Islet of Langerhans (tissue), 1 donor: Measurements from ENCODE around the gene KCP.
"Not testable (repeated sequence)": the region's sequence is repeated elsewhere in the genome, so short reads cannot be mapped to it uniquely, and the experiment has no call there.

ENCODE experiments used
- FAIRE-seq: peaks from one replicate; lab custom pipeline; 2011; peaks lifted over from hg19 to GRCh38; lab: Jason Lieb, UNC

The KCP gene

DNA sequence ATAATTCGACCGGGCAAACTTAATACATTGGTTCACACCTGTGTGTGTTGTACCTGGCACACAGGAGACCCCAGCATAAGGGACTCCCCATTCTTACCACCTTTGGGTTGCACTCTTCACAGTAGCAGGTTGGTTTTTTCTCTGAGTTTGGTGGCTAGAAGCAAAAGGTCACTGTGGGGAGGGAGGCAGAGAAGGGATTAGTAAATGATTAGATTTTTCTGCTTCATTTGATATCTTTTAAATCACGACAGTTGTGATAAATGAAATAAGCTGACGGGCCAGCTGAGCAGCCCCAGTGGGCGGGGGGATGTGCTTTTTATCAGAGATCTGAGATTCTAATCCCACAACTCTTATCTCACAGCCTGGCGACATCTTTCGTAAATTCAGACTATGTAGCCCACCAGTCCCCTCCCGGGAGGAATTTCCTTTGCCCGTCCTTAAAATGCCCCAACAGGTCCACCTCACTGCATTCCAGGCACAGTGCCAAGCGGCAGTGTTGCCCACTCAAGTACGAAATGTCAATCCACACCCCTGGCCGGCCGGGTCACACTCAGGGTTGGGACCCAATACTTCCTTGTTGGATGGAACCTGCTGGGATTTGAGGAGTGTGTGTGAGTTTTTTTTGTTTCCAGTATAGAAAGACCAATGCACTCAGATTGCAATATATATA is 10.5 kb upstream of the KCP start:
- no peak for FAIRE-seq

DNA sequence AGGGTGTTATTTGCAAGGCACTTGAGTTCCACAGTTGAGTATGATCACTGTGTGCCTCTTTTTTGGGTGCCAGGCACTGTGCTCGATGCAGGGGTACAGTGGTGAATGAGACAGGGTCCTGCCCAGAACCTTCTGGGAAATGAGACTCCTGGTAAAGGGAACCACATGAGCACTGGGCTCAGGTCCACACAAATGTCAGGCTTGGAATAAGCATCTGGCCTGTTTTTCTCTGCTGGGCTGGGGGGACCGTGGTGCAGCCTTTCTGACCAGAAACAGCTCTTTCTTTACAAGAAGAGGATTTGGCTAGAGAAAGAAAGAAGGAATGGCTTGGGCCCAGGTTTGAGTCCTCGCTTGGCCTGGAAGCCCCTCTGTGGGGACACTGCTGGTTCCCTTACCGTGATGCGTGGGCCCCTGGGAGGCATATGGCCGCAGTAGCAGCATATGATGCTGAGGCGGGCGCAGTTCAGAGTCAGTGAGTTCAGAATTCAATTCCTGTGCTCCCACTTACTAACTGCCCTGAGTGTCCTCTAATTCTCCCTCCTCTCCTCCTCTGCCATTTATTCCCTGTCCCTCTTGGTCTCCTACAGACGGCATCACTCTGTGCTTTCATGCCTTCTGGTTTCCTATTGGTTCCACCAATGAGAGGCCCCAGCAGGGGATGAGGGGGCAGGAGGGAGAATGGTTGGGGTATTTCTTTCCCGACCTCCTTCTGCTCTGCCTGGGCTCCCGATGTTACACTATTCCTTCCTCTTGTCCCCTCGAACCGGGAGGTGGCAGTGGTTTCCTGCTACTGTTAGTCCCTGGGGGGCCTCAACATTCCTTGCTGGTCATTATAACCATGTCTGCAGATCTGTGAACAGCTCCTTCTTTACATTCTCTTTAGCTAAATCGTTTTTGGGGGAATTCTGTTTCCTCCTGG is 9.6 kb upstream of the KCP start:
- no peak for FAIRE-seq

DNA sequence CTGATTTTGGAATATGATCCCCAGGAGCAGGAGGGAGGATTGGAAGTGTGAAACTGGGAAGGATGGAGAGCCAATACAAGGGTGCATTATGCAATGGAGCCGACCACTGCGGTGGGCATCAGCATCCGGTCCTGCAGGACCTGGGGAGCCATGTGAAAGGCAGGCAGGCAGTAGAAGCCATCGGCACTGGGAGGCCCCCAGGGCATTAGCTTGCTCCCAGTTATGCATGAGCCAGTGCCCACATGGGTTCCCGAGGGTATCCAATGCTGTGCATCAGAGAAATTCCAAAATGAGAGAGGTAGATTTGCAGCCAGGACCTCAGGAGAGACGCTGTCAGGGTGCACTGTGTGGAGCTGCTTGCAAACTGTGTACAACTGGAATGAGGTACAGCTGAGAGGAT is 8.7 kb upstream of the KCP start:
- no peak for FAIRE-seq

DNA sequence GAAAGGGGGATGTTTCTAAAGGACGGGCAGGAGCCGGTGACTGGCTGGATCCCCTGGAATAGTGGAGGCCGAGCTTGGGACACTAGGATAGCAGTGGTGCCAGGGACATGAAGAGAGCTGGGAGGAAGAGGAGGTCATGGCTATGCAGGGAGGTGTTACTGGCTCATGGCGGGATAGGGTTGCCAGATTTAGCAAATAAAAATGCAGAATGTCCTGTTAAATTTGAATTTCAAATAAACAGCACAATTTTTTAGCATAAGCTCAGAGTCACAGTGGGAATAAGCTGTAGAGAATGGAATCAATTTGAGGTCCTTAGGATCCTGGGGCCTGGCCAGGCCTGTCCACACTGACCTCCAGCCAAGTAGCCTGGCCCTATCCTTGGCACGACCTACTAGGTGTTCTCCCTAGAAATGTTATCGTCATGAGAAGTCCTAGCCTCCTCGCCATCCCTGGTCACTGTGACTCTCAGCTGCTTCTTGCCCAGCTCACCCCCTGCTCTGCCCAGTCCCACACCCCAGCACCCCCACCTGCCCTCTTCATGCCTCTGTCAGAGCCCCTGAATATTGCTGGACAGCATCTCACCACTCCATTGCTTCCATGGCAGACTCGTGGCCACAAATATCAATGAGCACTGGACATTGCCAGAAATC is 7.6 kb upstream of the KCP start:
- FAIRE-seq: no peak

DNA sequence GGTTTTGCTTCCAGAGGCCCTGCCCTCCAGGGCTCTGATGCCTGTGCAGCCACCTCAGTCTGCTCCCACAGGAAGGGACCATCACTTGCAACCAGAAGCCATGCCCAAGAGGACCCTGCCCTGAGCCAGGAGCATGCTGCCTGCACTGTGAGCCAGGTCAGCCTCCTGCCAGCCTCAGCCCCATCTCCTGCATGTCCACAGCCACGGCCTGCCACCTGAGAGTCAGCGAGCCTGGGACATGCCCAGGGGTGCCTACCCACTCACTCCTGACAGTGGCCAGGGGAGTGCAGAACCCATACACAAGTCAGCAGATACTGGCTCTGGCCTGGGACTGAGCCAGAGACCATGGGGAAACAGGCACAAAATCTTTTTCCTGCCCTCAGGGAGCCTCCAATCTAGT is 6.6 kb upstream of the KCP start:
- no peak for FAIRE-seq

DNA sequence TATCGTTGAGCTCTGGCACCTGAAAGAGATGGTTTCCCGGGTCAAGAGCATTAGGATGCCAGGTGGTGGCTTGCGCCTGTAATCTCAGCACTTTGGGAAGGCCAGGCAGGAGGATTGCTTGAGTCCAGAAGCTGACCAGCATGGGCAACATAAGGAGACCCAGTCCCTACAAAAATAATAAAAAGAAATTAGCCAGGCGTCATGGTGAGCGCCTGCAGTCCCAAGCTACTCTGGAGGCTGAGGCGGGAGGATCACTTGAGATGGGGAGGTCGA is 6.1 kb upstream of the KCP start:
- no peak for FAIRE-seq

DNA sequence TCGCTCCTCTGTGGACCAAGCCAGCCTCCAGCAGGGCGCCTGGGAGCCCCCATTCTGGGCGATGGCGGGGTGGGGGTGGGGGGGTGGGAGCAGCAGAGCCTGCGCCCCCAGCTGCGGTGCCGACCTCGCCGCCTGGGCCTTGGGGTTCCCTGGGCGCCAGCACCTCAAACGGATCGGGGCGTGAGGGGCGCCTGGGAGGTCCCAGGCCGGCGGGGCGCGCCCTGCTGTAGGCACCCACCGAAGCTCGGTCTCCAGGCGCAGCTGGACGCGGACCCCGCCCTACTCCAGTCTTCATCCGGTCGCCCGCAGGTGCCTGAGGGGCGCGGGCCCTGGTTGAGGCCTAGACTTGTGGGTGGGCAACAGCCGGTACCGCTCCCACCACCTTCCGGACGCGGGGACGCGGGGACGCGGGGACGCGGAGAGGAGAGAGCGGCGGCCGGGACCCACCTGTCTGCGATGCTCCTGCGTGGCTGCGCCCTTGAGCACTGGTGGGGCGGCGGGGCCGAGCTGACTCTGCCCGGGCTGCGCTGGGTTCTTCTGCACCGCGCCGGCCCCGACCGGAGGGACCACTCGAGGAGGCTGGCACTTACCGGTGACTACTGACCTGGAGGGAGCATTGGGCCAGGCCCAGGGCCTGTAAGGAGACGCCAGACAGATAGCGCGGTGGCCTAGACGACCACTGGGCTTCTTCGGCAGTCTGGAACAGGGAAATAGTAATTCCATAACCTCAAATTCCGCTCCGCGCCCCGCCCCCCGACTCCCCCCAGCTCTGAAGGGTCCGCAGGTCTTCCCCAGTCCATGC is 5.5 kb upstream of the KCP start:
- FAIRE-seq: no peak

DNA sequence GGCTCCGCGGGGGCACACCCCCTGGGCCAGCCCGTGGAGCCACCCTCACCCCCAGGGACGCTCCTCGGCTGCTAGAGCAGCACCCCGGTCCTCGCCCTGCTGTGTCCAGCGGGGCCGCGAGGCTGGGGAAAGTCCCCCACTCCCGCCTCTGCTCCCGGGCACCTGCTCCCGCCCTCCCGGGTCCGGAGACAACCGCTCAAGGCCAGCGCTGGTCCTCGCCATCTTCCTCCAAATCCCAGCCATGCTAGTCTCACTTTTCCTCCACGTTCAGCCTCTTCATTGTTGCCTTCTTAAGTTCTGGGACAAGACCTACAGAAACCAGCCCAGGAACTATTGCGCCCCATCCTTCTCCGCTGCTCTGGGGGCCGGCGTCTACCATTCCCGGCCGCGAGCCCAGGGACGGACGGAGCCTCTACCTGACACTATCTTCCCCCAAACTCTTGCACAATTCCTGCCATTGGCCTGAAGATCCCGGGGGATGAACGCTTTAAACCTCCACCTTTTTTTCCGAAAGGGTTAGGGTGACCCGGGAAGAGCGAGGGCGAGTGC is 4.8 kb upstream of the KCP start:
- no peak for FAIRE-seq

DNA sequence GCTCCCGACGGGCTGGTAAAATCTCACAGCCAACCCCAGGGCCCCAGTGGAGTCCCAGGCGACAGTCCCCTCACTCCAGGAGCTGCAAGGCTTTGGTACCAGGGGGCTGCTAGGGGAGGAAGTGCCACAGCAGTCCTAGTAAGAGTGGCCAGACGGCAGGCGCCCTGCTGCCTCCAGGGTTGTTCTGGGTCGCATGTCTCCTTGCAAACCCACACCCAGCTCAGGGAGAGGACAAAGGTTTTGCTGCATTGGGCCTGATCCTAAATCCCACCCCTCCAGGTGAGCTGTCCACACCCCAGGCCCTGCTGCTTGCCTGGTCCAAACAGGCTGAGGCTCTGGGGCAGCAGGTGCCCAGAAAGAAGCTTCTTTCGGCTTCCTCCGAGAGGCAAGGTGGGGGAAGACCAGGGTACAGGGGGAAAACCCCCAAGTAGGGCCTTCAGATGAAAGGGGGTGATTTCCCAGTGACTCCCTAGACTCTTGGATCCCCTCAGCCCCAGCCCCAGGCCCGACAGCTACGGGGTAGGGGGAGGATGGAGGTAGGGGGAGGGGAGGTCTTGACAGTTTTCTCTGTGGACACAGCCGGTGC is 4.2 kb upstream of the KCP start:
- FAIRE-seq: no peak

DNA sequence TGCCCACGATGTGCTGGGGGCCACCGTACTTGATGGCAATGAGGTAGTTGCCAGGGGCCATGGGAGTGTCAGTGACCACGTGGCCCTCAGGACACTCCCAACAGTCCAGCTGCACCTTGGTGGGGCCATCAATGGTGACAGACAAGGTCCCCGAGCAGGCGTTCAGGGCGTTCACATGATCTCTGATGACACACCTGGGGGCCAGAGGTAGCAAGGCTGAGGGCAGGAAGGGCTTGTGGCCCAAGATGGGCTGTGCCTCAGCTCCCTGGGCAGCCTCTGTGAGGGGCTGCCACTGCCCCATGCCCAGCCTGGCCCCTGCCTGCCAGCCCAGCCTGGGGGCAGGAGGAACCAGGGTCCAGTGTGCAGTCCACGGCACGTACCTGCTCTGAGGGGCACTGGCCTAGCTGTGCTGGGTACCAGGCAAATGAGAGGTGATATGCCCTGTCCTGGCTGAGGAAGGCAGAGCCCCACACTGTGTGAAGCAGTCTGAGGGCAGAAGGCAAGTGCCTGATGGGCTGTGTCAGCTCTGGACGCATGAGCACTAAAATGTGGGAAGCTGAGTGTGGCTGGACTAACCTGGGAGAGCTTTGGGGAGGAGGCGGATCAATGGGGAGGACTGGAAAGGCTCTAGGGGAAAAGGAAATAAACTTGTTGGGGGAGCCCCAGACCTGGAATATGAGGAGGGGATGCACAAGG is 3.5 kb upstream of the KCP start:
- FAIRE-seq: no peak

DNA sequence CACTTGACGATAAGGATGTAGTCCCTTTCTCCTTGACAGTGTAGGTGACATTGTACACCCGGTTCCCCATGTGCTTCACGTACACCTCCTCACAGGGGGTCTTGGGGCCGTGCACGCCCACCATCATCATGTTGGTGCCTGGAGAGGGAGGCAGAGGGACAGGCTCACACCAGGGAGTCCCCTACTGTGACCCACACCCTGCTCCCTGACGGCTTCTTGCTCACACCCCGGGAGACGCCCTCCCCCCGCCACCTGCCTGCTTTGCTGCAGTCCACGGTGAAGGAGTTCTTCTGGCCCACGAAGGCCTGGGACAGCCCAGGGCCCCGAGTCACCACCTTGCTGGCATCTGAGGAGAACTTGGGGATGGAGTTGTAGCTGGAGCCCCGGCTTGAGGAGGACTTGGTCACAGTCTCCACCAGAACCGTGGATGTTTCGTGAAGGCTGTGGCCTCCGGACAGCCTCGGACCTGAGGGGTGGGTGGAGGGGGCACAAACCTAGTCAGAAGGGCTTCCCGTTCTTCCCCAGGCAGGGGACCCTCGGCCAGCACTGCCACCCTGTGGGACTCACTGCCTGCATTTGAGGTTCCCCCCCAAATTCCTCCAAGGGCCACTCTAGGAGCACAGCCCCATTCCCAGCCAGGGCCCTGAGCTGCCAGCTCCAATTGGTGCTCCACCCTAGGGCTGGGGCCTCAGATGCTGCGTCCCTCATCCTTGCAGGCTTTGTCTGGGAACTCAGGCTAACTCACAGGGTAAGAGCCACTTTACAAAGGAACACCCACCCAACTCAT is 2.4 kb upstream of the KCP start:
- FAIRE-seq: not testable (repeated sequence)

DNA sequence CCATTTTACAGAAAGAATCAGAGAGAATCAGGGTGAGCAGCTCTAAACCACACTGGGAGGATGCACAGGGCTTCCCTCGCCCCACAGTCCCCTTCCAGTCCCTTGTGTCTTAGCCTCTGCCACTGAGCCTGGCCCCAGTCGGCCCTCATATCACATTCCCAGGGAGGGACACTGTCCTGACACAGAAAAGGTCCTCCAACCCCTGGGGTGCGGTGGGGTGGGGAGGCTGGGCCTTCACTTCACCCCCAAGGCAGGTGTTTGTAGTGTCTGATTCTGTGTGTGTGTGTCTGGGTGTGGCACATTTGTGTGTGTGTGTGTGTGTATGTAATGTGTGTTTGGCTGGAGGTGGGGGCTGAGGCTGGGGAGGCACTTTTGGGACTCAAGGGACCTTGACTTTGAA is 1.8 kb upstream of the KCP start:
- FAIRE-seq: no peak

DNA sequence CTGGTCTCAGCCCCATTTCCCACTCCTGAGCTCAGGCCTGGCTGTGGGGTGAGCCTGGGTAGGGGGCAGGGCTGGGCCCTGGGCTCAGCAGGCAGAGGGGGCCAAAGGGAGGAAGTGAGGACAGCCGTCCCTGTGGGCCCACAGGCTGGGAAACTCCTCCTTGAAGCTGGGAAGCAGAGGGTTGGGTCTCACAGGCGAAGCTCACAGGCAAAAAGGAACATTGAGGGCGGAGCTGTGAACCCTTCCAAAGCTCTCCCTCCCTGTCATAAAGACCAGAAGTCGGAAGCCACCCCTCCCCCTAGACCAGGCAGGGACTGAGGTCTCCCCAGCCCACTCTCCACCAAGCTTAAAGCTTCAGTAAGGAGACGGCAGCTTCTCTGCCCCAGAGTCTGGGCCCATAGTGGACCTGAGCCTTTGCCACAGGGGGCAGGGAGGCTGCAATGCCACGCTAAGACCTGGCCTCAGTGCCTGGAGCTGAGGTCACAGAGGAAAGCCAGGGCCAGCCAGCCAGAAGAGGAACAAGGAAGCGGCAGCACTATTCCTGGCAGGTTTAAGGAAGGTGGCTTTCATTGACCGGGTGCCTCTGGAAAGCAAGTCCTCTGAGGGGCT is 1.0 kb upstream of the KCP start:
- no peak for FAIRE-seq

DNA sequence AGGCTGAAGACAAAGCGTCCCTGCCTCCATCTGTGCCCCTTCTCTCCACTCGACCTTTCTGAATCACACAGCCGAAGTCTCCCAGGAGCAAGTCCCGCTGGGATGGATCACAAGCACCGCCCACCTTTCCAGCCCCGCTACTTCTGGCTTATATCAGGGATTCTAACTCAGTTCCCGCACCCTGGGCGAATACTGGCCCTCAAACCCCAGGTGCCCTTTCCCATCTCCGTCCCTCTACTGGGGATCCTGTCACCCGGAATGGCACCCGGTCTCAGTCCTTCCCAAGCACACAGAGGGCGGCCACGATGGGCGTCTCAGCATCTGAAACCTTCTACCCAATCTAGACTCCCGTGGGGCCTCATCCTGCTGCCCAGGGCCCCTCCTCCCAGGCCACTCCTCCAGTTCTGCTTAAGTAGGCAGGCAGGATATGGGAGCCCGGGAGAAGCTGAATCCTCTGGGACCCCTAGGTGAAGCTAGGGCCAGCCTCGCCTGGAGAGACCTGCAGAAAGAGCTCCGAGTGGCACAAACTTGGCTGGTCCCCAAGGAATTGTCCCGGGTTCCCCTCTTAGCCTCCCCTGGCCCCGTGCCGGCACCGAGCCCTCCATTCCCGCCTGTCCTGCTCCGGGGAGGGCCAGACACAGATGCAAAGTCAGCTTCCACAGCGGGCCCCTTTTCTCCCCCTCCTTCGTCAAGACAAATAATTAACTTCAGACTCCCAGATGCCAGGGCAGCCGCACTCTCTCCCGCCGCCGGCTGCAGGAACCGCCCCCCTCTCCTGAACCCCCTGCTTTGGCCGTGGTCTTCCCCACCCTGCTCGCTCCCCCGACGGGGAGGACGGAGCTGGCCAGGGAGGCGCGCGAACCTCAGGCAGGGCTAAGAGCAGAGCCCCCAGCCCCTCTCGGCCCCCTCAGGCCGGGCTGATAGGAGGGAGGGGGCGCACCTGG is 612 bp downstream of the KCP start:
- FAIRE-seq: no peak

DNA sequence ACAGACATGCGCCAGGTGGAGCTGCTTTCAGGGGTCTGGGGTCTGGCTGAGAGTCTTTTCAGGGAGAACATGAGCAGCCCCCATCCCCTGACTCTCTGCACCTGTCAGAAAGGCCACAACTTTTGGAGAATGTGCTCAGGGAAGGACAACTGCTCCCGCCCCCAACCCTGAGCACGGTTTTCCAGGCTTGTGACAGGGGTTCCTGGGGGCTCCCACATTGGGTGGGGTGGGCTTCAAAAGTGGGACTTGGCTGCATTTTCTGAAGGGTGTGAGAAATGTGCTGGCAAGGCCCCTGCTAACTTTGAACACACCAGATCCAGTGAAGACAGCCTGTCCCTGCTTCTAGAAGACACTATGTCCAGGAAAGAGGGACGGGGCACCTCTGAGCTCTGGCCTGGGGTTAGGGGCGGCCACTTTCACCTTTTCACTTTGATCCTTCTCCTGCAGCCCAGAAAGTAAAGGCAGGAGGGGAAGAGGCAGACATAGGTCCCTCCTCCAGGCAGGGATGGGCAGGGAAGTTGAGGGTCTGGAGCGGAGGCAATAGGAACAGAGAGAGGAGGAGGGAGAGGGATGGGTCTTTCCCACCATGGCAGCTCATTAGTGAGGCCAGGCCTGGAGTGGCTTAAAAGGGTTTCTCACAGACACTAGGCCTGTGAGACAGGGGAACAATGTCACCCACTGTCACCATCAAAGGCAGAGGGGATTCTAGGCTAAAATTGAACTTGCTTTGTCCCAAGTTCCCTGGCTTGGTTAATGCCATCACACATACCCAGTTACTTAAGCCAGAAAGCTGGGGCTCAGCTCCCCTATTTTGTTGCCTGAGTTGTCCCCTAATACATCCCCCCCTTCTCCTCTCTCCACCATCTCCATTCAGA is 1.5 kb downstream of the KCP start:
- FAIRE-seq: no peak

DNA sequence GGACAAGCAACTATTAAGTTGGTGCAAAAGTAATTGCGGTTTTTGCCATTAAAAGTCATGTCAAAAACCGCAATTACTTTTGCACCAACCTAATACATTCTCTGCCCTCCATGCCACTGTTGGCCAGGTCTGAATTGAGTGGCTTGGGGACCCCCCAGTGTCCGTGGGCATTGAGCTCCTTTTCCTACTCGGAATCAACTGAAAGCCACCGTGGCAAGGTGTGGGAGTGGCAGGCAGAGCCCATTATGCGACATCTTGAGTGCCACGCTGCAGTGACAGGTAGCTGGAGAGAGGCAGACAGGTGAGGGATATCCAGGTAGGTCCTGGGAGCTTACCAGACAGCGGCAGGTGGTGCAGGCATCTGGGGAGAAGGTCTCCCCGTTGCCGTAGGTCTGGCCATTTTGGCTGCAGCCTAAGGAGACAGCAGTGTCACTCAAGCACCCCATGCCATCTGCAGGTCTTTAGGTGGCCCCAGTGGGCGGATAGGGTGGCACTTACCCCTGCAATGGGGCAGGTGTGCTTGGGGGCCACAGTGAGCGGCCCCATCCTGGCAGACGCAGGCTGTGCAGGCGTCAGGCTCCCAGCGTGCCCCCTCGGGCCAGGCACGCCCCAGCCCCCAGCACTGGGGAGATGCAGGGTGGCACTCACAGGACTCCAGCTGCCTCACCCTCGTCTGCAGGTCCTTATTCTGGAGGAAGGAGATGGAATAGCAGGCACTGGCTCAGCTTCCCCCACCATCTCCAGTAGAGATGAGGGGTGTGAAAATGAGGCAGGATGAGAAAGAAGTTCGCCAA is 3.5 kb downstream of the KCP start:
- FAIRE-seq: no peak
